ENCODE data around the gene TMEM74B.
"Not testable (repeated sequence)": the region's sequence is repeated elsewhere in the genome, so short reads cannot be mapped to it uniquely, and the experiment has no call there.

GRCh38 chr20:1222750-1223149 is 38.0 kb upstream of the TMEM74B start:
- TF ChIP-seq TAF1 (IDR thresholded peaks at IDR 0.05; ENCODE audit: borderline replicate concordance, low read depth, low read length); POLR2A (IDR thresholded peaks at IDR 0.05; ENCODE audit: low read depth, low read length); POLR2AphosphoS5 (IDR thresholded peaks at IDR 0.05; ENCODE audit: low read depth, low read length): not testable (repeated sequence)

All from GM12892 (cell line).